EL (cell line): ENCODE results near the gene BPIFB3.
"Not testable (repeated sequence)": the region's sequence is repeated elsewhere in the genome, so short reads cannot be mapped to it uniquely, and the experiment has no call there.

Experiments
- DNase-seq: peaks from one replicate; pipeline ENCODE4 v3.0.0-alpha.2; 2016

The BPIFB3 gene

GRCh38 chr20:33093074-33093473, 39.4 kb downstream of the BPIFB3 start:
- no peak for DNase-seq

GRCh38 chr20:33093582-33093981, 39.9 kb downstream of the BPIFB3 start:
- no peak for DNase-seq

- DNase-seq = no peak
These were observed 41.5 kb downstream of the BPIFB3 start for GRCh38 chr20:33095249-33095648.

GRCh38 chr20:33095902-33096584, 42.3 kb downstream of the BPIFB3 start:
- peak; percentile 59 for DNase-seq

DNA sequence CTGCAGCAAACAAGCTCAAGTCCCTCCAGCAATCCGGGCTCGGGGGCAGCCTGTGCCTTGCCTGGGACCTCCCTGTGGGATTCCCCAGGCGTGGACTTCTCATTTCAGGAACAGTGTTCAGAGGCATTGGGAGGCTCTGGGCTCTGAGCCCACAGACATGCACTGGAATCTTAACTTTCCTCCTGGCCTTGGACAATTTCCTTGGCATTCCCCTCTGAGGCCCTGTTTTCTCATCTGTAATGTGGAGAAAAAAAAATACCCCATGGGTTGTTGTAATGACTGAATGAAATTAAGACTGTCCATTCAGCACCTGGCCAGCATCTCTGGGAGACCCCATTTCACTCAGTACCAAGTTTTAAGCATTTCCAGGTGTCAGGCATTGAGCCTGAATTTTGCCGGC, 43.3 kb downstream of the BPIFB3 start:
- no peak for DNase-seq

GRCh38 chr20:33099843-33100538, 46.3 kb downstream of the BPIFB3 start:
- DNase-seq = no peak

- no peak for DNase-seq
These were observed 49.9 kb downstream of the BPIFB3 start for GRCh38 chr20:33103556-33103955.

- DNase-seq = no peak
These were observed 50.6 kb downstream of the BPIFB3 start for GRCh38 chr20:33104336-33104735.

DNA sequence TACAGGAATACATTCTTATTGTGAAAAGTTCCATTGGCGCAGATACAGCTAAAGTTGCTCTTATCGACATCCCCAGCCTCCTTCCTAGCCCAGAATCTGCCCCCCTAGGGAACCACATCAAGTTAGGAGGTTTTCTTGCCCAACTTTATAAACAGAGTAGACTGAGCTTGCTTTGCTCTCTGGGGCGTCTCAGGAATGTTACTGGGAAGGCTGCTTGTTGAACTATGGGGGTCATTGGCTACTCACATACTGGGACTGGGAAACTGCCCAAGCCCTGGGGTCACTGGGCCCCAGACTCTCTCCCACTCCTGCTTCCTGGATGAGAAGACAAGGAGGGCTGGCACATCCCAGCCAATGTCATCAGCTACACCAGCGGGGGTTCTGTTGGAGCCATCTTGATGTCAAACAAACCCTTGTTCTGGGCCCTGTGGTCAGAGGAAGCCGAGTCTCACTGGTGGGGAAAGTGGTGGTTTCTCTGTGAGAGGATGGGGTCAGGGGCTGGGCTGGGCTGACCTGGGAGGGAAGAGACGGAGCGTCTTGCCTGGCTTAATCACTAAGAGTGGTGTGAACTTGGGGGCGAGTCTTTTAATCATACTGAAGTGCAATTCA, 51.7 kb downstream of the BPIFB3 start:
- no peak for DNase-seq

DNA sequence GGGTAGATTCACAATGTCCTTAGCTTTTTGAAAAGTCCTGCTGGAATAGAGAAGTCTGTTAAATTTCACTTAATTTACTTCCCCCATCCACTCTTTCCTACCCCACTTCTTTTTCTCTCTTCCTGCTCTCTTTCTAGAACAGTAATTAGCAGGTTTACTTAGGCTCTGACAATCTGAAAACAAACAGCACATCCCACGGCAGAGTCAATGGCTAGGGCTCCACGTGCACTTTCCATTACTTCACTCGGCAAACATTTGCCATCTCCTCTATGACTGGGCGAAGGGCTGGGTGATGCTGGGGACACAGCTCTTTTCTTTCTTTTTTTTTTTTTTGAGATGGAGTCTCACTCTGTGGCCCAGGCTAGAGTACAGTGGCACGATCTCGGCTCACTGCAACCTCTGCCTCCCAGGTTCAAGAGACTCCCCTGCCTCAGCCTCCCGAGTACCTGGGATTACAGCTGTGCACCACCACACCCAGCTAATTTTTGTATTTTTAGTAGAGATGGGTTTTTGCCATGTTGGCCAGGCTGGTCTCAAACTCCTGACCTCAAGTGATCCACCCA, 52.4 kb downstream of the BPIFB3 start:
- not testable (repeated sequence) for DNase-seq

DNA sequence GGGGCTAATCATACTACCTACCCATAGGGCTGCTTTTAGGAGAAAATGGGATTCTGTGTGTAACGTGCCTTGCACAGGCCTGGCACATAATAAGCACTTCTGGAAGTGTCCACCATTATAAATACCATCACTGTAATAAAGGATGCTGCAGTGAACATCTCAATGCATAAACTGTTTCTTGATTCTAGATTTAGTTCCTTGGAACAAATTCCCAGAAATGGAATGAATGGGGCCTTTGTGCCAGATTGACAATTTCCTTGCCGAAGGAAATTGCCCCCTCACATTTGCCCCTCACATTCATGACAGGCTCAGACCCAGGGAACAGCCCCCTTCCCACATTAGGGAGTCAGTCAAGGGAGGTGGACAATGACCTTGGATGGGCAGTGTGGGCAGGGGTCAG, 55.0 kb downstream of the BPIFB3 start:
- no peak for DNase-seq

DNA sequence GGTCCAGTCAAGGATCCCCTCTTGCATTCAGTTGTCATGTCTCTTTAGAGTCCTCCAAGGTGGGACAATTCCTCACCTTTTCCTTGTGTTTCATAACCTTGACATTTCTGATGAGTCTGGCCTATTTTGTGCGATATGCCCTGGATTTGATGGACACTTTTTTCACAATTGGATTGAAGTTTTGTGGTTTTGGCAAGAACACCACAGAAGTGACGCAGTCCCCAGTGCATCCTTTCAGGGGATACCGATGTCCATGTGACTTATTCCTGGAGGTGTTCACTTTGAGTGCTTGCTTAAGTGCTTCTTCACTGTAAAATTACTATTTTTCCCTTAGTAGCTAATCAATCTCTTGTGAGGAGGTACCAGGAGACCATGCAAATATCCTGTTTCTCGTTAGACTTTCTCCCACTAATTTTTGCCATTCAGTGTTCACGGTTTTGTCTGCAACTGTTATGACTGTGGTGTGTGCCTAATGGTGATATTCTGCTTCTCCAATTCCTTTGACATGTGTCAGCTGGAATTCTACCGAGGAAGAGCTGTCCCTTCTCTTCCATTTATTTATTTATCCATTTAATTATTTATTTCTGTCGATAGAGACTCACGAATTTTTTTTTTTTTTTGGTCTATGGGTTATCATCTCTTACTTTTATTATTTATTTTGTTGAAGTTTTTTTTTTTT, 56.6 kb downstream of the BPIFB3 start:
- no peak for DNase-seq

GRCh38 chr20:33111306-33111705, 57.6 kb downstream of the BPIFB3 start:
- DNase-seq = no peak

- no peak for DNase-seq
These were observed 59.1 kb downstream of the BPIFB3 start for GRCh38 chr20:33112547-33113386.

- no peak for DNase-seq
These were observed 59.7 kb downstream of the BPIFB3 start for GRCh38 chr20:33113387-33113908.

DNA sequence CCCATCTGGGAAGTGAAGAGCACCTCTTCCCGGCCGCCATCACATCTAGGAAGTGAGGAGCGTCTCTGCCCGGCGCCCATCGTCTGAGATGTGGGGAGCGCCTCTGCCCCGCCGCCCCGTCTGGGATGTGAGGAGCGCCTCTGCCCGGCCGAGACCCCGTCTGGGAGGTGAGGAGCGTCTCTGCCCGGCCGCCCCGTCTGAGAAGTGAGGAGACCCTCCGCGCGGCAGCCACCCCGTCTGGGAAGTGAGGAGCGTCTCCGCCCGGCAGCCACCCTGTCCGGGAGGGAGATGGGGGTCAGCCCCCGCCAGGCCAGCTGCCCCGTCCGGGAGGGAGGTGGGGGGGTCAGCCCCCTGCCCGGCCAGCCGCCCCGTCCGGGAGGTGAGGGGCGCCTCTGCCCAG, 61.8 kb downstream of the BPIFB3 start:
- not testable (repeated sequence) for DNase-seq

DNA sequence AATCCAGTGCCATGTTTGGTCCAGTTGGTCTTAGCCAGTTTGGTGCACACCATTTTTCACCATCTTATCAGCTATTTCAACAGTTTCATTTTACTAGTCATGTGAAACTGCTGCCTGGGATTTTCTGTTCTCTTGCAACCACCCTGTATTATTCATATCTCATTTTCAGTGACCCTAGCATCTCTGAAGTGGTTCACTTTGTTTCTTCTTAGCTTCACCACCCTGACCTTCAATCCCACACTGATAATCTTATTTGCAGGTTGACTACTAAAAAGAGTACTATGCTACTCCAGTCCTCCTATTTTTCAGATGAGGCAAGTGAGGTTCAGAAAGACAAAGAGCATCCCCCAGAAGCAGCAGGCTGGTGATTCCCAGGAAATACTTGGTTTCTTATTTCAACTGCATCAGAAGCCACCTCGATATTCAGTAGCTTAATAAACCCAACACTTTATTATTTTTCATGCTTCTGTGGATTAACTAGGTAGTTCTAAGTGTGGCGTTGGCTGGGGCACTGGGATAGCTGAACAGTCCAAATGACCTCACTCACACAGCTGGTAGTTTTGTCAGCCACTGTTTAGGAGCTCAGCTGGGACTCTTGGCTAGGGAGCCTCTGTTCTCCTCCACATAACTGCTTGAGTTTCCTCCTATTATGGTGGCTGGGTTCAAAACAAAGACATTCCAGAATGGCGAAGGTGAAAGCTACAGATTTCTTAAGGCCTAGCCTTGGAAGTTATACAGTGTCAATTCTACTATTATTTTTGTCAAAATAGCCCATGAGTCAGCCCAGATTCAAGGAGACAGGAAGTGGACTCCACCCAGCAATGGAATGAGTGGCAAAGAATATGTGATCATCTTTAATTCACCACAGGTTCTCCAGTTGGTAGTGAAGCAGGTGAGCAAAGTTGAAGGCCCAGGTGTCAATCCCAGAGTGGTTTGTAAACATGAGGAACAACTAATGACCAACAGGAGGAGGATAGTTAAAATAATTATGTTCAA, 66.3 kb downstream of the BPIFB3 start:
- DNase-seq = peak; percentile 9

GRCh38 chr20:33120934-33121333, 67.2 kb downstream of the BPIFB3 start:
- DNase-seq = no peak

DNA sequence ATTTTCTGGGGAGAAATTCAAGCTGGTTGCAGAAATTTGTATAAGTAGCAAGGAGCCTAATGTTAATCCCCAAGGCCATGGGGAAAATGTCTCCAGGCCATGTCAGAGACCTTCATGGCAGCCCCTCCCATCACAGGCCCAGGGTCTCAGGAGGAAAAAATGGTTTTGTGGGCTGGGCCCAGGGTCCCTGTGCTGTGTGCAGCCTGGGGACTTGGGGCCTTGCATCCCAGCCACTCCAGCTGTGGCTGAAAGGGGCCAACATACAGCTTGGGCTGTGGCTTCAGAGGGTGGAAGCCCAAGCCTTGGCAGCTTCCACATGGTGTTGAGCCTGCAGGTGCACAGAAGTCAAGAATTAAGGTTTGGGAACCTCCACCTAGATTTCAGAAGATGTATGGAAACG, 68.6 kb downstream of the BPIFB3 start:
- DNase-seq = not testable (repeated sequence)
